Measurements from ENCODE around the gene ERICH4. TPM values are rescaled to one million over a fixed set of nuclear protein-coding genes. Genes with fewer than 3 reads are reported as not detected.

Gene ERICH4
- total and polyA plus RNA-seq, 2 of the 13 experiments (the other 11 are each of a cell fraction or from before 2014, with no cell fraction given): 0.40 to 0.64 TPM

- TF ChIP-seq HDAC6 (IDR thresholded peaks at IDR 0.05; ENCODE audit: low read depth, low read length) (no peak), ZNF672 (CRISPR knock-in tag; IDR thresholded peaks at IDR 0.05) (no peak), ZNF430 (CRISPR knock-in tag; IDR thresholded peaks at IDR 0.05) (no peak), SSRP1 (CRISPR knock-in tag; IDR thresholded peaks at IDR 0.05) (no peak), RFX1 (IDR thresholded peaks at IDR 0.05) (no peak), ZNF138 (CRISPR knock-in tag; IDR thresholded peaks at IDR 0.05; ENCODE audit: low read depth) (no peak), POLR2AphosphoS5 (IDR thresholded peaks at IDR 0.05; ENCODE audit: low read depth, low read length) (no peak), GABPA (IDR thresholded peaks at IDR 0.05; ENCODE audit: low read depth, low read length) (peak; percentile 29; the same call in 1 of the 2 replicates), GABPA (CRISPR knock-in tag; IDR thresholded peaks at IDR 0.05; ENCODE audit: low read depth) (peak; percentile 84), SAFB2 (CRISPR knock-in tag; IDR thresholded peaks at IDR 0.05; ENCODE audit: borderline replicate concordance, low read depth) (no peak), SATB2 (CRISPR knock-in tag; IDR thresholded peaks at IDR 0.05) (no peak), GPBP1L1 (CRISPR knock-in tag; IDR thresholded peaks at IDR 0.05) (no peak), AKAP8 (CRISPR knock-in tag; IDR thresholded peaks at IDR 0.05) (no peak), HNF4A (CRISPR knock-in tag; IDR thresholded peaks at IDR 0.05) (peak; percentile 24), GATAD2A (CRISPR knock-in tag; IDR thresholded peaks at IDR 0.05) (0 out of 2 replicates have a peak, but pooled peaks have one; percentile 21), ZNF235 (CRISPR knock-in tag; IDR thresholded peaks at IDR 0.05; ENCODE audit: borderline replicate concordance) (no peak), NFRKB (IDR thresholded peaks at IDR 0.05) (no peak), ZNF24 (IDR thresholded peaks at IDR 0.05) (no peak), HMGXB3 (CRISPR knock-in tag; IDR thresholded peaks at IDR 0.05; ENCODE audit: borderline replicate concordance) (no peak), ZNF329 (CRISPR knock-in tag; IDR thresholded peaks at IDR 0.05; ENCODE audit: low read depth) (no peak), SMYD3 (CRISPR knock-in tag; IDR thresholded peaks at IDR 0.05) (no peak), PLRG1 (conservative IDR thresholded peaks at IDR 0.05) (no peak), KLF9 (CRISPR knock-in tag; IDR thresholded peaks at IDR 0.05; ENCODE audit: low read depth) (no peak), ELF3 (CRISPR knock-in tag; IDR thresholded peaks at IDR 0.05) (no peak)
Measured at GRCh38 chr19:41424335-41425173, 18.4 kb upstream of the ERICH4 start (continued).

All from HepG2 (cell line).